H9 (cell line): Measurements from ENCODE around the gene CDH19. TPM values are rescaled to one million over a fixed set of nuclear protein-coding genes. Genes with fewer than 3 reads are reported as not detected.

ENCODE experiments used
- DNase-seq: peaks from one replicate; pipeline ENCODE4 v3.0.0-alpha.2; 2017
- H2AFZ ChIP-seq: one replicate; pipeline ENCODE4 v1.6.1; 2013; ENCODE audit warnings: mild to moderate bottlenecking, low read length, control low read depth, moderate library complexity
- H2AK5ac ChIP-seq: 2 replicates; pipeline ENCODE4 v1.6.1; 2013; ENCODE audit warnings: low read length, control low read depth, mixed read lengths; ENCODE audit not compliant: insufficient read length
- H2BK120ac ChIP-seq: one replicate; pipeline ENCODE4 v1.6.1; 2013; ENCODE audit warnings: low read depth, mild to moderate bottlenecking, low read length, control low read depth, inconsistent platforms; ENCODE audit not compliant: poor library complexity, severe bottlenecking
- H2BK12ac ChIP-seq: 2 replicates; pipeline ENCODE4 v1.6.1; 2013; ENCODE audit warnings: low read length, control low read depth, mixed read lengths, low read depth; ENCODE audit not compliant: insufficient read length
- H2BK15ac ChIP-seq: 2 replicates; pipeline ENCODE4 v1.6.1; 2013; ENCODE audit warnings: low read depth, low read length, control low read depth
- H2BK20ac ChIP-seq: one replicate; pipeline ENCODE4 v1.6.1; 2013; ENCODE audit warnings: low read depth, mild to moderate bottlenecking, low read length, control low read depth, inconsistent platforms; ENCODE audit not compliant: poor library complexity, severe bottlenecking
- H2BK5ac ChIP-seq: 2 replicates; pipeline ENCODE4 v1.6.1; 2013; ENCODE audit warnings: low read length, control low read depth, mixed read lengths; ENCODE audit not compliant: insufficient read length
- H3K14ac ChIP-seq: 2 replicates; pipeline ENCODE4 v1.6.1; 2013; ENCODE audit warnings: low read length, control low read depth; ENCODE audit not compliant: insufficient read depth
- H3K18ac ChIP-seq: 2 replicates; pipeline ENCODE4 v1.6.1; 2013; ENCODE audit warnings: low read depth, mild to moderate bottlenecking, mixed read lengths, low read length, control low read depth; ENCODE audit not compliant: insufficient read length
- H3K23ac ChIP-seq: 2 replicates; pipeline ENCODE4 v1.6.1; 2013; ENCODE audit warnings: low read length, control low read depth, mixed read lengths, low read depth; ENCODE audit not compliant: insufficient read length
- H3K23me2 ChIP-seq: 2 replicates; pipeline ENCODE4 v1.6.1; 2013; ENCODE audit warnings: low read depth, mild to moderate bottlenecking, mixed read lengths, low read length, control low read depth; ENCODE audit not compliant: insufficient read length, poor library complexity, severe bottlenecking
- H3K27ac ChIP-seq: 2 replicates; pipeline ENCODE4 v1.5.1; 2013; ENCODE audit warnings: low read length, control low read depth, mixed read lengths, low read depth; ENCODE audit not compliant: insufficient read length
- H3K27me3 ChIP-seq: 2 replicates; pipeline ENCODE4 v1.6.1; 2013; ENCODE audit warnings: low read length, control low read depth, inconsistent platforms; ENCODE audit not compliant: insufficient read depth
- H3K4ac ChIP-seq: 2 replicates; pipeline ENCODE4 v1.6.1; 2013; ENCODE audit warnings: low read depth, mild to moderate bottlenecking, control low read depth, inconsistent platforms, low read length, moderate library complexity
- H3K4me1 ChIP-seq: 2 replicates; pipeline ENCODE4 v1.6.1; 2013; ENCODE audit warnings: low read length, control low read depth, inconsistent platforms; ENCODE audit not compliant: insufficient read depth
- H3K4me2 ChIP-seq: 2 replicates; pipeline ENCODE4 v1.6.1; 2013; ENCODE audit warnings: low read length, control low read depth, mixed read lengths; ENCODE audit not compliant: insufficient read length, insufficient read depth
- H3K56ac ChIP-seq: 2 replicates; pipeline ENCODE4 v1.6.1; 2013; ENCODE audit warnings: low read depth, mild to moderate bottlenecking, mixed read lengths, low read length, control low read depth; ENCODE audit not compliant: insufficient read length
- H3K79me1 ChIP-seq: 2 replicates; pipeline ENCODE4 v1.6.1; 2013; ENCODE audit warnings: low read depth, mild to moderate bottlenecking, moderate library complexity, low read length, control low read depth, inconsistent platforms; ENCODE audit not compliant: insufficient read depth, poor library complexity, severe bottlenecking
- H3K79me2 ChIP-seq: 2 replicates; pipeline ENCODE4 v1.6.1; 2013; ENCODE audit warnings: low read length, control low read depth, inconsistent platforms; ENCODE audit not compliant: insufficient read depth
- H3K9ac ChIP-seq: 2 replicates; pipeline ENCODE4 v1.6.1; 2013; ENCODE audit warnings: low read length, control low read depth, mixed read lengths; ENCODE audit not compliant: insufficient read length; ENCODE audit errors: extremely low read depth
- H3K9me3 ChIP-seq: one replicate; pipeline ENCODE4 v1.6.1; 2013; ENCODE audit warnings: low read depth, low read length, inconsistent platforms; ENCODE audit not compliant: control insufficient read depth
- H3T11ph ChIP-seq: one replicate; pipeline ENCODE4 v1.6.1; 2013; ENCODE audit warnings: mild to moderate bottlenecking, low read length, control low read depth, inconsistent platforms
- H4K20me1 ChIP-seq: one replicate; pipeline ENCODE4 v1.6.1; 2013; ENCODE audit not compliant: control insufficient read depth, insufficient read length, insufficient read depth
- H4K5ac ChIP-seq: 2 replicates; pipeline ENCODE4 v1.6.1; 2013; ENCODE audit warnings: low read depth, mild to moderate bottlenecking, mixed read lengths, low read length, control low read depth; ENCODE audit not compliant: insufficient read length
- H4K8ac ChIP-seq: replicated peaks from 2 replicates; pipeline ENCODE4 v1.6.1; 2013; ENCODE audit warnings: low read length, control low read depth, mixed read lengths, low read depth; ENCODE audit not compliant: insufficient read length
- H4K91ac ChIP-seq: 2 replicates; pipeline ENCODE4 v1.6.1; 2013; ENCODE audit warnings: low read depth, mild to moderate bottlenecking, moderate library complexity, mixed read lengths, low read length, control low read depth; ENCODE audit not compliant: insufficient read length
- H3K27ac Mint-ChIP-seq, 3 experiments: 2 replicates in 2 of 3; 3 replicates in 1 of 3; pipeline ENCODE4 v1.8.0; 2020 to 2021; ENCODE audit warnings: mixed read lengths in 3 of 3, mild to moderate bottlenecking in 1 of 3, moderate library complexity in 1 of 3
- H3K27me3 Mint-ChIP-seq: 2 replicates; pipeline ENCODE4 v1.8.0; 2021; ENCODE audit warnings: low read depth, mild to moderate bottlenecking, moderate library complexity, mixed read lengths
- H3K36me3 Mint-ChIP-seq, 3 experiments: 2 replicates in 2 of 3; 3 replicates in 1 of 3; pipeline ENCODE4 v1.8.0; 2020 to 2021; ENCODE audit warnings: low read depth in 3 of 3, mixed read lengths in 3 of 3; ENCODE audit not compliant: insufficient read depth in 1 of 3
- H3K4me1 Mint-ChIP-seq, 2 experiments: 2 replicates each; pipeline ENCODE4 v1.8.0; 2020; ENCODE audit warnings: mixed read lengths in 2 of 2
- H3K4me3 Mint-ChIP-seq, 2 experiments: 2 replicates in 1 of 2; 3 replicates in 1 of 2; pipeline ENCODE4 v1.8.0; 2020 to 2021; ENCODE audit warnings: mild to moderate bottlenecking in 2 of 2, mixed read lengths in 2 of 2, moderate library complexity in 1 of 2
- H3K9me3 Mint-ChIP-seq, 2 experiments: 2 replicates in 1 of 2; 3 replicates in 1 of 2; pipeline ENCODE4 v1.8.0; 2020; ENCODE audit warnings: mild to moderate bottlenecking in 2 of 2, mixed read lengths in 2 of 2, moderate library complexity in 1 of 2
- CTCF ChIP-seq: fragments of 200-600 bp; sonication (generic); conservative IDR thresholded peaks from 3 replicates; pipeline ENCODE4 v1.8.0; 2021; ENCODE audit warnings: antibody characterized with exemption, mild to moderate bottlenecking
- WGBS: extraction: QIAGEN DNeasy Blood & Tissue Kit; methylation state at CpG from one replicate; pipeline ENCODE4 v1.1.7; 2013; ENCODE audit warnings: missing lambda C conversion rate, low lambda C conversion rate, mixed read lengths; ENCODE audit not compliant: insufficient read length; ENCODE audit errors: extremely low coverage; 5-methylcytosine and 5-hydroxymethylcytosine counted together
- total RNA-seq: library from RNA; stranded (reverse); gene quantifications from 2 replicates; pipeline ENCODE4 v1.2.1, GENCODE V29; 2021

CDH19 gene
- total RNA-seq, 1 experiment from 2014 or later: not detected

- Histone ChIP-seq H3K79me1 (no peaks in the 10 kb centered on the region), H3K14ac (no peak overlapping the region), H3T11ph (no peak overlapping the region), H3K23me2 (no peaks in the 10 kb centered on the region), H2BK12ac (no peak overlapping the region), H4K91ac (no peak overlapping the region), H2BK15ac (no peak overlapping the region), H2AK5ac (no peak overlapping the region), H3K27me3 (no peaks in the 10 kb centered on the region), H3K9me3 (no peaks in the 10 kb centered on the region), H3K79me2 (no peaks in the 10 kb centered on the region), H2BK120ac (no peak overlapping the region), H3K27ac (no peak overlapping the region), H3K9ac (no peak overlapping the region), H2BK5ac (no peak overlapping the region), H3K4ac (no peak overlapping the region), H3K4me2 (no peak overlapping the region), H4K8ac (no peak overlapping the region), H3K18ac (no peak overlapping the region), H4K20me1 (no peaks in the 10 kb centered on the region), H3K4me1 (no peaks in the 10 kb centered on the region; the same call in 1 of the 2 replicates), H2BK20ac (no peak overlapping the region), H3K56ac (no peak overlapping the region), H2AFZ (no peak overlapping the region), H3K23ac (no peak overlapping the region), H4K5ac (no peak overlapping the region)
- H3K36me3 Mint-ChIP-seq: no peaks in the 10 kb centered on the region
- no peaks in the 10 kb centered on the region for H3K27me3 Mint-ChIP-seq
- no CpG with 5 or more reads among the region's 3 CpGs for WGBS
- no peak overlapping the region for H3K27ac Mint-ChIP-seq
- no peak for DNase-seq
- H3K4me3 Mint-ChIP-seq: no peak overlapping the region
- no peak for TF ChIP-seq CTCF
- no peaks in the 10 kb centered on the region for H3K9me3 Mint-ChIP-seq
- peaks cover 8 to 14% of the 10 kb centered on the region in 2 experiments for H3K4me1 Mint-ChIP-seq
These were observed 95.0 kb downstream of the CDH19 start for GRCh38 chr18:66508937-66509336.
